ENCODE results near the gene LRRC74B.

LRRC74B gene

GRCh38 chr22:21013657-21014201, 32.0 kb upstream of the LRRC74B start:
- DNase-seq (ENCODE audit: low spot score), result no peak

GRCh38 chr22:21014202-21014725, 31.5 kb upstream of the LRRC74B start:
- DNase-seq (ENCODE audit: low spot score), result peak; percentile 97

- DNase-seq (ENCODE audit: low spot score), result peak; percentile 77
These were observed 30.9 kb upstream of the LRRC74B start, which contains the start of gene P2RX6 for GRCh38 chr22:21014726-21015465. TSS of gene P2RX6 (plus strand) at chr22:21015165. CDS start at chr22:21015175, 10 bp downstream.

GRCh38 chr22:21015466-21016006, 30.2 kb upstream of the LRRC74B start:
- no peak for DNase-seq (ENCODE audit: low spot score)

GRCh38 chr22:21016644-21017420, 28.9 kb upstream of the LRRC74B start:
- no peak for DNase-seq (ENCODE audit: low spot score)

GRCh38 chr22:21018314-21018713, 27.4 kb upstream of the LRRC74B start:
- DNase-seq (ENCODE audit: low spot score), result no peak

GRCh38 chr22:21020802-21021429, 24.8 kb upstream of the LRRC74B start:
- DNase-seq (ENCODE audit: low spot score), result peak; percentile 53

GRCh38 chr22:21022507-21022906, 23.2 kb upstream of the LRRC74B start:
- no peak for DNase-seq (ENCODE audit: low spot score)

GRCh38 chr22:21022955-21023614, 22.7 kb upstream of the LRRC74B start:
- DNase-seq (ENCODE audit: low spot score), result no peak

- no peak for DNase-seq (ENCODE audit: low spot score)
These were observed 20.5 kb upstream of the LRRC74B start for GRCh38 chr22:21025266-21025665.

- no peak for DNase-seq (ENCODE audit: low spot score)
These were observed 19.7 kb upstream of the LRRC74B start for GRCh38 chr22:21025763-21026755.

GRCh38 chr22:21026783-21027692, 18.7 kb upstream of the LRRC74B start:
- no peak for DNase-seq (ENCODE audit: low spot score)

GRCh38 chr22:21028277-21029251, 17.2 kb upstream of the LRRC74B start:
- peak; percentile 62 for DNase-seq (ENCODE audit: low spot score)

GRCh38 chr22:21029486-21030025, 16.2 kb upstream of the LRRC74B start:
- DNase-seq (ENCODE audit: low spot score), result no peak

GRCh38 chr22:21030032-21030431, 15.7 kb upstream of the LRRC74B start:
- no peak for DNase-seq (ENCODE audit: low spot score)

GRCh38 chr22:21030621-21031544, 14.9 kb upstream of the LRRC74B start:
- DNase-seq (ENCODE audit: low spot score), result no peak

Data from SK-N-DZ (cell line).